HG03060 (cell line): ENCODE results near the gene GXYLT2.
"Not testable (repeated sequence)": the region's sequence is repeated elsewhere in the genome, so short reads cannot be mapped to it uniquely, and the experiment has no call there.

Experiments used
- ATAC-seq: cut with Tn5 transposase; IDR thresholded peaks from one replicate; pipeline ENCODE4 v1.9.1; 2021; ENCODE audit warnings: low read depth, moderate number of reproducible peaks; ENCODE audit not compliant: unreplicated experiment

GXYLT2 gene

GRCh38 chr3:72928781-72929735 lies 41.2 kb downstream of the GXYLT2 start:
- not testable (repeated sequence) for ATAC-seq

- ATAC-seq, result no peak
Measured at GRCh38 chr3:72930754-72931153, 42.9 kb downstream of the GXYLT2 start.

GRCh38 chr3:72932416-72932815 lies 44.6 kb downstream of the GXYLT2 start:
- ATAC-seq, result no peak

GRCh38 chr3:72938471-72939265 lies 50.8 kb downstream of the GXYLT2 start:
- ATAC-seq, result peak; percentile 71

GRCh38 chr3:72941245-72941644 lies 53.4 kb downstream of the GXYLT2 start:
- no peak for ATAC-seq

GRCh38 chr3:72942427-72942826 lies 54.6 kb downstream of the GXYLT2 start:
- no peak for ATAC-seq

GRCh38 chr3:72944696-72945095 lies 56.9 kb downstream of the GXYLT2 start:
- ATAC-seq, result no peak

GRCh38 chr3:72947715-72948490 lies 60.1 kb downstream of the GXYLT2 start:
- no peak for ATAC-seq

- no peak for ATAC-seq
Measured at GRCh38 chr3:72949016-72949415, 61.2 kb downstream of the GXYLT2 start.

GRCh38 chr3:72950372-72950771 lies 62.5 kb downstream of the GXYLT2 start:
- no peak for ATAC-seq

GRCh38 chr3:72950801-72951200 lies 63.0 kb downstream of the GXYLT2 start:
- ATAC-seq, result no peak

GRCh38 chr3:72951259-72951722 lies 63.4 kb downstream of the GXYLT2 start:
- ATAC-seq, result no peak

GRCh38 chr3:72953325-72953956 lies 65.6 kb downstream of the GXYLT2 start:
- ATAC-seq, result no peak

GRCh38 chr3:72957297-72957696 lies 69.5 kb downstream of the GXYLT2 start:
- ATAC-seq, result no peak

GRCh38 chr3:72959336-72959735 lies 71.5 kb downstream of the GXYLT2 start:
- no peak for ATAC-seq

- no peak for ATAC-seq
Measured at GRCh38 chr3:72960812-72961518, 73.1 kb downstream of the GXYLT2 start.

- no peak for ATAC-seq
Measured at GRCh38 chr3:72961752-72962151, 73.9 kb downstream of the GXYLT2 start.

GRCh38 chr3:72962317-72962716 lies 74.5 kb downstream of the GXYLT2 start:
- no peak for ATAC-seq

- no peak for ATAC-seq
Measured at GRCh38 chr3:72964633-72965032, 76.8 kb downstream of the GXYLT2 start.
